ENCODE measurements around the gene ERICH2. TPM values are rescaled to one million over a fixed set of nuclear protein-coding genes. Genes with fewer than 3 reads are reported as not detected.
A peak's percentile ranks its signal among the peaks of the same experiment; 100 is the strongest.

The ERICH2 gene
- total and polyA plus RNA-seq, 2 of the 13 experiments (the other 11 are each of a cell fraction or from before 2014, with no cell fraction given) = not detected

DNA sequence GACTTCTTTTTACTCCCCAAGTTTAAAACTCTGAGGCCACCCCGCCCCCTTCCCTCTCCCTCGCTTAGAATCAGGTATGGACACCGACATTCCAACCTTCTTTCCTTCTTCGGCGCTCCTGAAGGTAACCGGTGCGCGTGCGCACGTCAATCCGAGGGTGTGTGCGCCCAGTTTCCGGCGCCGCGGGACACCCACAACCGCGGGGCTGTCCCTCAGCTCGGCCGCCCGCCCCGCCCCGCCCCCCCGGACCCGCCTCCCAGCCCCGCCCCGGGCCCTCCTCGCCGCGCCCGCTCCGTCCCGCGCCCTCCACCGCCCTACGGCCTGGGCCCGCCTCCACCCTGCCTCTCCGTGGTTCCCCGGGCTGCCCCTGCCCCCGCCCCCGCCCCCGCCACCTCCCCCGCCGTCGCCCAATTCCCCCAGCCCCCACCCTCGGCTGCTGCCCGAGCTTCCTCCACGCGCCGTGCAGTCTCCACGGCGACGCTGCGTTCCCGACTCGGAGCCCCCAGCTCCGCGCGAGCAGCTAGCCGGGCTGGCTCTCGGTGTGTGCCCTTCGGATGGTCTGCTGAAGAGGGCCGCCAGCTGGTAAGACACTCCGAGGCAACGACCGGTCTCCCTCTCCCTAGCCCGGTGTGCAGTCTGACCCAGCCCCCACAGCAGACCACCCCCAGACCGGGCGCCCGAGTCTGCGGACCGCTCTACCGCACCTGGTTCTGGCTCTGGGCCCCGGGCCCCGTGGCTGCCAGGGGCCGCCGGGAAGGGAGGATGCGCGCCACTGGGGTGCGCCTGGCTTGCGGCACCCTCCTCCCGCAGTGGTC lies 635 bp downstream of the ERICH2 start (continued):
- TF ChIP-seq MZF1 (CRISPR knock-in tag; IDR thresholded peaks at IDR 0.05; ENCODE audit: borderline replicate concordance) = peak; percentile 59; the same call in 1 of the 2 replicates
- no peak; the same call in 1 of the 2 replicates for TF ChIP-seq ARNTL (CRISPR knock-in tag; IDR thresholded peaks at IDR 0.05)
- no peak for TF ChIP-seq TOPORS (CRISPR knock-in tag; IDR thresholded peaks at IDR 0.05)
- no peak for TF ChIP-seq DPF2 (CRISPR knock-in tag; IDR thresholded peaks at IDR 0.05; ENCODE audit: borderline replicate concordance, low read depth)
- no peak; the same call in 1 of the 2 replicates for TF ChIP-seq HOXA5 (CRISPR knock-in tag; IDR thresholded peaks at IDR 0.05)
- no peak for TF ChIP-seq ZSCAN22 (CRISPR knock-in tag; IDR thresholded peaks at IDR 0.05)
- TF ChIP-seq SUZ12 (IDR thresholded peaks at IDR 0.05; ENCODE audit: low read depth, low read length) = no peak
- TF ChIP-seq ZFX (CRISPR knock-in tag; IDR thresholded peaks at IDR 0.05; ENCODE audit: low read depth) = peak; percentile 63; the same call in 1 of the 2 replicates
- TF ChIP-seq MED13 (CRISPR knock-in tag; IDR thresholded peaks at IDR 0.05) = peak; percentile 56; the same call in 1 of the 2 replicates
- TF ChIP-seq HES4 (CRISPR knock-in tag; IDR thresholded peaks at IDR 0.05; ENCODE audit: borderline replicate concordance) = 0 out of 2 replicates have a peak, but pooled peaks have one; percentile 72
- TF ChIP-seq KAT8 (CRISPR knock-in tag; IDR thresholded peaks at IDR 0.05) = 0 out of 2 replicates have a peak, but pooled peaks have one; percentile 18
- peak; percentile 63 for TF ChIP-seq TBX2 (CRISPR knock-in tag; IDR thresholded peaks at IDR 0.05; ENCODE audit: borderline replicate concordance)
- peak; percentile 32; the same call in 1 of the 2 replicates for TF ChIP-seq KMT2B (CRISPR knock-in tag; IDR thresholded peaks at IDR 0.05)
- TF ChIP-seq ZNF33A (CRISPR knock-in tag; IDR thresholded peaks at IDR 0.05; ENCODE audit: borderline replicate concordance) = no peak
- TF ChIP-seq, protein P1, sequence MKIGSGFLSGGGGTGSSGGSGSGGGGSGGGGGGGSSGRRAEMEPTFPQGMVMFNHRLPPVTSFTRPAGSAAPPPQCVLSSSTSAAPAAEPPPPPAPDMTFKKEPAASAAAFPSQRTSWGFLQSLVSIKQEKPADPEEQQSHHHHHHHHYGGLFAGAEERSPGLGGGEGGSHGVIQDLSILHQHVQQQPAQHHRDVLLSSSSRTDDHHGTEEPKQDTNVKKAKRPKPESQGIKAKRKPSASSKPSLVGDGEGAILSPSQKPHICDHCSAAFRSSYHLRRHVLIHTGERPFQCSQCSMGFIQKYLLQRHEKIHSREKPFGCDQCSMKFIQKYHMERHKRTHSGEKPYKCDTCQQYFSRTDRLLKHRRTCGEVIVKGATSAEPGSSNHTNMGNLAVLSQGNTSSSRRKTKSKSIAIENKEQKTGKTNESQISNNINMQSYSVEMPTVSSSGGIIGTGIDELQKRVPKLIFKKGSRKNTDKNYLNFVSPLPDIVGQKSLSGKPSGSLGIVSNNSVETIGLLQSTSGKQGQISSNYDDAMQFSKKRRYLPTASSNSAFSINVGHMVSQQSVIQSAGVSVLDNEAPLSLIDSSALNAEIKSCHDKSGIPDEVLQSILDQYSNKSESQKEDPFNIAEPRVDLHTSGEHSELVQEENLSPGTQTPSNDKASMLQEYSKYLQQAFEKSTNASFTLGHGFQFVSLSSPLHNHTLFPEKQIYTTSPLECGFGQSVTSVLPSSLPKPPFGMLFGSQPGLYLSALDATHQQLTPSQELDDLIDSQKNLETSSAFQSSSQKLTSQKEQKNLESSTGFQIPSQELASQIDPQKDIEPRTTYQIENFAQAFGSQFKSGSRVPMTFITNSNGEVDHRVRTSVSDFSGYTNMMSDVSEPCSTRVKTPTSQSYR (CRISPR knock-in tag; IDR thresholded peaks at IDR 0.05; ENCODE audit: borderline replicate concordance) = 0 out of 2 replicates have a peak, but pooled peaks have one; percentile 26
- TF ChIP-seq CHCHD3 (CRISPR knock-in tag; IDR thresholded peaks at IDR 0.05) = no peak
- no peak for TF ChIP-seq ZSCAN12 (CRISPR knock-in tag; IDR thresholded peaks at IDR 0.05)
- TF ChIP-seq NFRKB (IDR thresholded peaks at IDR 0.05) = no peak
- TF ChIP-seq, protein P2, sequence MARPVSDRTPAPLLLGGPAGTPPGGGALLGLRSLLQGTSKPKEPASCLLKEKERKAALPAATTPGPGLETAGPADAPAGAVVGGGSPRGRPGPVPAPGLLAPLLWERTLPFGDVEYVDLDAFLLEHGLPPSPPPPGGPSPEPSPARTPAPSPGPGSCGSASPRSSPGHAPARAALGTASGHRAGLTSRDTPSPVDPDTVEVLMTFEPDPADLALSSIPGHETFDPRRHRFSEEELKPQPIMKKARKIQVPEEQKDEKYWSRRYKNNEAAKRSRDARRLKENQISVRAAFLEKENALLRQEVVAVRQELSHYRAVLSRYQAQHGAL (CRISPR knock-in tag; IDR thresholded peaks at IDR 0.05; ENCODE audit: not compliant biosample characterization) = peak; percentile 64
- no peak for TF ChIP-seq ZNF850 (CRISPR knock-in tag; conservative IDR thresholded peaks at IDR 0.05)
- TF ChIP-seq POLR2A (IDR thresholded peaks at IDR 0.05; ENCODE audit: insufficient read depth in 1 of 2, low read depth in 2 of 2, low read length in 2 of 2) = peak in 1 of 2 experiments; percentile 23; a peak in 2 of 4 replicates
- peak; percentile 39 for TF ChIP-seq PTBP1 (IDR thresholded peaks at IDR 0.05; ENCODE audit: low read depth, low read length, poor library complexity, severe bottlenecking)
- no peak for TF ChIP-seq ZNF296 (CRISPR knock-in tag; conservative IDR thresholded peaks at IDR 0.05)
- TF ChIP-seq, protein P3, sequence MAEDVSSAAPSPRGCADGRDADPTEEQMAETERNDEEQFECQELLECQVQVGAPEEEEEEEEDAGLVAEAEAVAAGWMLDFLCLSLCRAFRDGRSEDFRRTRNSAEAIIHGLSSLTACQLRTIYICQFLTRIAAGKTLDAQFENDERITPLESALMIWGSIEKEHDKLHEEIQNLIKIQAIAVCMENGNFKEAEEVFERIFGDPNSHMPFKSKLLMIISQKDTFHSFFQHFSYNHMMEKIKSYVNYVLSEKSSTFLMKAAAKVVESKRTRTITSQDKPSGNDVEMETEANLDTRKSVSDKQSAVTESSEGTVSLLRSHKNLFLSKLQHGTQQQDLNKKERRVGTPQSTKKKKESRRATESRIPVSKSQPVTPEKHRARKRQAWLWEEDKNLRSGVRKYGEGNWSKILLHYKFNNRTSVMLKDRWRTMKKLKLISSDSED (CRISPR knock-in tag; IDR thresholded peaks at IDR 0.05) = no peak
- TF ChIP-seq ZNF256 (CRISPR knock-in tag; conservative IDR thresholded peaks at IDR 0.05) = 0 out of 2 replicates have a peak, but pooled peaks have one; percentile 22
- TF ChIP-seq ZNF350 (CRISPR knock-in tag; IDR thresholded peaks at IDR 0.05; ENCODE audit: borderline replicate concordance, low read depth) = peak; percentile 66; the same call in 1 of the 2 replicates
